HCT116 (cell line): ENCODE results near the gene MAP4. TPM values are rescaled to one million over a fixed set of nuclear protein-coding genes. Genes with fewer than 3 reads are reported as not detected.

Experiments used
- ATAC-seq: fragments of 200-7000 bp; cut with Tn5 transposase; 2 replicates; pipeline ENCODE4 v1.9.1; 2020; ENCODE audit warnings: mild to moderate bottlenecking, moderate library complexity
- BruUV-seq: library from RNA; stranded (reverse); fragments of 400-500 nt; replicated peaks from 2 replicates; lab custom pipeline; 2021; lab: Mats Ljungman, UMichigan
- CTCF ChIA-PET: fragments of 300-600 bp; sonication (Branson Sonifier 250); formaldehyde crosslinking; loops from one replicate; lab custom pipeline; 2021; ENCODE audit warnings: antibody characterized with exemption; lab: Charles Lee
- POLR2A ChIA-PET: fragments of 300-600, 350-600 bp; sonication (Branson Sonifier 250); formaldehyde crosslinking; loops from one replicate; lab custom pipeline; 2021; ENCODE audit warnings: antibody characterized with exemption; lab: Charles Lee
- RAD21 ChIA-PET, 2 experiments: fragments of 300-600 bp; sonication (Branson Sonifier 250); formaldehyde crosslinking; loops; one replicate each; lab custom pipeline; 2023; ENCODE audit warnings: low total read pairs in 2 of 2; ENCODE audit not compliant: uncharacterized antibody in 2 of 2, unreplicated experiment in 2 of 2, low non-redundant PET in 1 of 2; lab: Charles Lee
- DNase-seq: peaks from one replicate; pipeline ENCODE4 v3.0.0-alpha.2; 2010; ENCODE audit warnings: low read depth, low spot score
- H2AFZ ChIP-seq: fragments of 200-600 bp; shearing (Covaris generic), sonication (generic); 2 replicates; pipeline ENCODE4 v1.6.1; 2017; ENCODE audit warnings: low read depth, mixed run types, mixed read lengths, antibody characterized with exemption, low read length; ENCODE audit not compliant: poor library complexity, severe bottlenecking
- H3K27ac ChIP-seq: 2 replicates; pipeline ENCODE4 v1.5.1; 2012; ENCODE audit warnings: low read depth, low read length
- H3K27me3 ChIP-seq: fragments of 200-600 bp; sonication (generic); 2 replicates; pipeline ENCODE4 v1.6.1; 2016; ENCODE audit warnings: mixed run types, low read length, mixed read lengths; ENCODE audit not compliant: insufficient read depth
- H3K36me3 ChIP-seq, 2 experiments: fragments of 200-500 bp in 1 of 2; fragments of 200-600 bp in 1 of 2; sonication (Bioruptor generic) in 1 of 2; sonication (generic) in 1 of 2; 2 replicates each; pipeline versions ENCODE4 v1.5.1 to v1.6.1; 2014 to 2016; ENCODE audit warnings: low read length in 2 of 2, inconsistent platforms in 1 of 2, mixed read lengths in 1 of 2, mixed run types in 1 of 2; ENCODE audit not compliant: insufficient read depth in 2 of 2, control insufficient read depth in 1 of 2
- H3K4me1 ChIP-seq, 2 experiments: fragments of 200-600 bp in 1 of 2; sonication (generic) in 1 of 2; 2 replicates each; pipeline versions ENCODE4 v1.5.1 to v1.6.1; 2012 to 2017; ENCODE audit warnings: low read length in 2 of 2, inconsistent platforms in 1 of 2, mild to moderate bottlenecking in 1 of 2, mixed read lengths in 1 of 2, mixed run types in 1 of 2, moderate library complexity in 1 of 2; ENCODE audit not compliant: insufficient read depth in 2 of 2, control insufficient read depth in 1 of 2
- H3K4me2 ChIP-seq: fragments of 200-600 bp; sonication (generic); 2 replicates; pipeline ENCODE4 v1.6.1; 2017; ENCODE audit warnings: mixed run types, low read length, mixed read lengths
- H3K4me3 ChIP-seq, 2 experiments: fragments of 200-600 bp in 1 of 2; sonication (generic) in 1 of 2; replicated peaks in 1 of 2; 2 replicates each; pipeline ENCODE4 v1.5.1; 2011 to 2016; ENCODE audit warnings: low read length in 2 of 2, control low read depth in 1 of 2, low read depth in 1 of 2, mild to moderate bottlenecking in 1 of 2, mixed read lengths in 1 of 2, mixed run types in 1 of 2
- H3K79me2 ChIP-seq: fragments of 200-600 bp; sonication (generic); 2 replicates; pipeline ENCODE4 v1.6.1; 2017; ENCODE audit warnings: mild to moderate bottlenecking, mixed run types, low read length, moderate library complexity, mixed read lengths; ENCODE audit not compliant: insufficient read depth
- H3K9ac ChIP-seq: fragments of 200-600 bp; sonication (generic); 2 replicates; pipeline ENCODE4 v1.6.1; 2016; ENCODE audit warnings: low read length, mixed read lengths
- H3K9me2 ChIP-seq: fragments of 200-600 bp; sonication (generic), shearing (Covaris generic); 2 replicates; pipeline ENCODE4 v1.6.1; 2017; ENCODE audit warnings: mixed run types, mild to moderate bottlenecking, moderate library complexity; ENCODE audit not compliant: insufficient read depth
- H3K9me3 ChIP-seq, 2 experiments: fragments of 200-500 bp in 1 of 2; fragments of 200-600 bp in 1 of 2; sonication (Bioruptor generic) in 1 of 2; sonication (generic) in 1 of 2; 2 replicates each; pipeline ENCODE4 v1.6.1; 2014 to 2017; ENCODE audit warnings: low read length in 2 of 2, mixed read lengths in 2 of 2, inconsistent platforms in 1 of 2, low read depth in 1 of 2, mild to moderate bottlenecking in 1 of 2, mixed run types in 1 of 2, moderate library complexity in 1 of 2; ENCODE audit not compliant: control insufficient read depth in 1 of 2, insufficient read depth in 1 of 2
- H4K20me1 ChIP-seq: fragments of 200-600 bp; sonication (generic), shearing (Covaris generic); 2 replicates; pipeline ENCODE4 v1.6.1; 2017; ENCODE audit warnings: mixed run types, mild to moderate bottlenecking, moderate library complexity; ENCODE audit not compliant: insufficient read depth
- ATF3 ChIP-seq: IDR thresholded peaks from 2 replicates; pipeline ENCODE4 v1.6.1; 2012
- CTCF ChIP-seq, 3 experiments: fragments of 200-600 bp in 1 of 3; sonication (generic) in 1 of 3; IDR thresholded peaks in 2 of 3; conservative IDR thresholded peaks in 1 of 3; 2 replicates each; pipeline ENCODE4 v1.5.1; 2012 to 2017; ENCODE audit warnings: low read depth in 2 of 3, low read length in 2 of 3, antibody characterized with exemption in 1 of 3, borderline replicate concordance in 1 of 3, control low read depth in 1 of 3, mild to moderate bottlenecking in 1 of 3, mixed read lengths in 1 of 3, mixed run types in 1 of 3, moderate library complexity in 1 of 3; ENCODE audit not compliant: insufficient read depth in 1 of 3
- EGR1 ChIP-seq: IDR thresholded peaks from 2 replicates; pipeline ENCODE4 v1.6.1; 2012; ENCODE audit warnings: low read depth
- ELF1 ChIP-seq: IDR thresholded peaks from 2 replicates; pipeline ENCODE4 v1.6.1; 2012; ENCODE audit warnings: low read depth, borderline replicate concordance
- EZH2phosphoT487 ChIP-seq: fragments of 200-600 bp; IDR thresholded peaks from 2 replicates; pipeline ENCODE4 v1.6.1; 2018; ENCODE audit warnings: antibody characterized with exemption, borderline replicate concordance
- FOSL1 ChIP-seq: IDR thresholded peaks from 2 replicates; pipeline ENCODE4 v1.6.1; 2012; ENCODE audit warnings: low read depth
- MAX ChIP-seq: IDR thresholded peaks from 2 replicates; pipeline ENCODE4 v1.6.1; 2012
- POLR2A ChIP-seq: IDR thresholded peaks from 2 replicates; pipeline ENCODE4 v1.7.0; 2011; ENCODE audit warnings: borderline replicate concordance; ENCODE audit not compliant: insufficient read depth, insufficient read length; ENCODE audit errors: extremely low read depth
- POLR2AphosphoS5 ChIP-seq: IDR thresholded peaks from 2 replicates; pipeline ENCODE4 v1.6.1; 2011; ENCODE audit warnings: mild to moderate bottlenecking, low read depth, low read length, moderate library complexity
- RAD21 ChIP-seq: IDR thresholded peaks from 2 replicates; pipeline ENCODE4 v1.6.1; 2012; ENCODE audit warnings: low read depth, mild to moderate bottlenecking
- SP1 ChIP-seq: IDR thresholded peaks from 2 replicates; pipeline ENCODE4 v1.6.1; 2012; ENCODE audit warnings: low read depth
- SRF ChIP-seq: IDR thresholded peaks from 2 replicates; pipeline ENCODE4 v1.6.1; 2012; ENCODE audit warnings: low read depth
- TCF7L2 ChIP-seq: IDR thresholded peaks from 2 replicates; pipeline ENCODE4 v1.7.0; 2011; ENCODE audit warnings: borderline replicate concordance, inconsistent platforms; ENCODE audit not compliant: insufficient read depth, insufficient read length; ENCODE audit errors: extremely low read depth
- YY1 ChIP-seq: IDR thresholded peaks from 2 replicates; pipeline ENCODE4 v1.6.1; 2011; ENCODE audit warnings: low read length, low read depth, moderate library complexity, mild to moderate bottlenecking; ENCODE audit not compliant: insufficient replicate concordance; ENCODE audit errors: extremely low read depth
- ZFX ChIP-seq: fragments of 450-650 bp; IDR thresholded peaks from 2 replicates; pipeline ENCODE4 v1.6.1; 2017
- ZNF274 ChIP-seq: fragments of 200-500 bp; sonication (Bioruptor generic); IDR thresholded peaks from 2 replicates; pipeline ENCODE4 v1.6.1; 2014; ENCODE audit warnings: mild to moderate bottlenecking, low read depth, low read length, inconsistent platforms
- intact Hi-C: fragments of 100-400 bp; cut with micrococcal nuclease; formaldehyde crosslinking; loops from 2 replicates; pipeline ENCODE4 v1.10.0; 2022
- total RNA-seq: library from RNA; stranded (reverse); gene quantifications from one replicate; pipeline ENCODE4 v1.2.1, GENCODE V29; 2021; ENCODE audit not compliant: unreplicated experiment

MAP4 gene
- total RNA-seq, 1 experiment from 2014 or later: 200 TPM

- TF ChIP-seq POLR2AphosphoS5 (no peak), RAD21 (no peak), ZFX (no peak)
These were observed 202.6 kb downstream of the MAP4 start (continued) for GRCh38 chr3:47813551-47814177.

GRCh38 chr3:47804577-47804976, 211.6 kb downstream of the MAP4 start:
- intact Hi-C loops: no loop called here

More at GRCh38 chr3:47804577-47804976, 211.6 kb downstream of the MAP4 start:
- Histone ChIP-seq H2AFZ (no peak overlapping the region), H3K27ac (no peak overlapping the region), H3K27me3 (no peaks in the 10 kb centered on the region), H4K20me1 (no peaks in the 10 kb centered on the region), H3K36me3 (peaks cover 4 to 6% of the 10 kb centered on the region in 2 experiments; a peak in 2 of 4 replicates), H3K4me2 (peak overlapping the region; percentile 75; the same call in 1 of the 2 replicates), H3K9me2 (no peaks in the 10 kb centered on the region), H3K9me3 (no peaks in the 10 kb centered on the region), H3K4me1 (peaks cover 17 to 33% of the 10 kb centered on the region in 2 experiments), H3K79me2 (peaks cover 21% of the 10 kb centered on the region), H3K9ac (no peak overlapping the region)
- DNase-seq (no peak), ATAC-seq (no peak)
- ChIA-PET RAD21 (no interaction called here), POLR2A (no interaction called here), CTCF (no interaction called here)
- BruUV-seq: no TSS peak
- TF ChIP-seq YY1: no peak
- no peak for TF ChIP-seq POLR2A
- no peak for TF ChIP-seq ZNF274
- TF ChIP-seq ATF3: no peak
- no peak for TF ChIP-seq FOSL1
- no peak for TF ChIP-seq ELF1
- no peak for TF ChIP-seq MAX
- TF ChIP-seq CTCF (IDR thresholded peaks at IDR 0.05 in 2 of 3, conservative IDR thresholded peaks at IDR 0.05 in 1 of 3; ENCODE audit: borderline replicate concordance in 1 of 3, insufficient read depth in 1 of 3, low read depth in 2 of 3, low read length in 2 of 3): no peak
- TF ChIP-seq POLR2AphosphoS5: no peak
- TF ChIP-seq TCF7L2: no peak
- no peak for TF ChIP-seq SRF
- no peak for TF ChIP-seq EZH2phosphoT487
- no peak for TF ChIP-seq EGR1
- no peak for TF ChIP-seq SP1
- TF ChIP-seq, all 23 proteins: peak for 0
- peak overlapping the region in 1 of 2 experiments; percentile 74; a peak in 3 of 4 replicates for H3K4me3 ChIP-seq
